Measurements from ENCODE around the gene CHST7. TPM values are rescaled to one million over a fixed set of nuclear protein-coding genes. Genes with fewer than 3 reads are reported as not detected.

Gene CHST7
- total and polyA plus RNA-seq, 10 of the 15 experiments (the other 5 are each of a cell fraction or from before 2014, with no cell fraction given): 0.58 to 11.0 (median 5.4) TPM

- TF ChIP-seq ZBTB4 (CRISPR knock-in tag; IDR thresholded peaks at IDR 0.05) (no peak), JUND (IDR thresholded peaks at IDR 0.05; ENCODE audit: low read depth, low read length) (peak; percentile 50; the same call in 1 of the 2 replicates), ETV6 (conservative IDR thresholded peaks at IDR 0.05 in 1 of 2, IDR thresholded peaks at IDR 0.05 in 1 of 2; ENCODE audit: borderline replicate concordance in 1 of 2, low read depth in 1 of 2) (peak in 1 of 2 experiments; percentile 54; a peak in 1 of 4 replicates), PRDM15 (CRISPR knock-in tag; IDR thresholded peaks at IDR 0.05) (no peak), POU2F2 (IDR thresholded peaks at IDR 0.05; ENCODE audit: borderline replicate concordance, low read depth, low read length) (peak; percentile 66), ATF2 (IDR thresholded peaks at IDR 0.05; ENCODE audit: low read length) (peak; percentile 78), E2F8 (IDR thresholded peaks at IDR 0.05; ENCODE audit: low read depth, partially characterized antibody) (no peak), HDGF (IDR thresholded peaks at IDR 0.05) (0 out of 2 replicates have a peak, but pooled peaks have one; percentile 47), IRF4 (IDR thresholded peaks at IDR 0.05; ENCODE audit: low read depth, low read length) (peak; percentile 87), MXI1 (IDR thresholded peaks at IDR 0.05; ENCODE audit: low read depth, low read length) (0 out of 2 replicates have a peak, but pooled peaks have one; percentile 8), ATF3 (IDR thresholded peaks at IDR 0.05; ENCODE audit: borderline replicate concordance, extremely low read depth, low read depth, low read length) (no peak), MYB (IDR thresholded peaks at IDR 0.05; ENCODE audit: borderline replicate concordance, low read depth, low read length) (no peak)
Observed at GRCh38 chrX:46561824-46562657, 11.5 kb upstream of the CHST7 start (continued).

Data from GM12878 (cell line).